C4-2B (cell line): ENCODE measurements around the gene MED13.
"Not testable (repeated sequence)": the region's sequence is repeated elsewhere in the genome, so short reads cannot be mapped to it uniquely, and the experiment has no call there.

Source experiments
- H3K27ac ChIP-seq: fragments of 450-650 bp; 2 replicates; pipeline ENCODE4 v1.5.1; 2017
- ZFX ChIP-seq: fragments of 450-650 bp; IDR thresholded peaks from 2 replicates; pipeline ENCODE4 v1.6.1; 2017
- TF ChIP-seq, protein P1 (sequence below): fragments of 450-650 bp; conservative IDR thresholded peaks from 2 replicates; pipeline ENCODE4 v1.5.1; 2017; ENCODE audit warnings: mild to moderate bottlenecking

MED13 gene

DNA sequence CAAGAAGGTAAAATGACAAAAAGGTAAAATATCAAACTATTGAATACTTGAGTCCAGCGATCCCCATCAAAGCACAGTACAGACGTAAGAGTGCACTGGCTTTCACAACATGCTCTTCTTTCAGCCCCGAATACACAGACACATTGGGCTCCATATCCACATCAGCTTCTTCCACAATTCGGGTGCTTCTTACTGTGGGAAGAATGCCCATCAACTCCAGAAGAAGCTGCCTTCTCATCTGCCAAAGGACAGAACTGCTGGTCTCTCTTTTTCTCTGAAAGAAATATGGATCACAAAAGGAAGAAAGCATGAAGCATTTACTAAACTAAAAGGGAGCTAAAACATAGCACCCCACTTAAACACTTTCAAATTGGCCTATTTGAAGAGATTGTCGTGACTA lies 157.7 kb downstream of the MED13 start:
- no peak overlapping the region for H3K27ac ChIP-seq
- TF ChIP-seq ZFX, result no peak
- TF ChIP-seq, protein P1, sequence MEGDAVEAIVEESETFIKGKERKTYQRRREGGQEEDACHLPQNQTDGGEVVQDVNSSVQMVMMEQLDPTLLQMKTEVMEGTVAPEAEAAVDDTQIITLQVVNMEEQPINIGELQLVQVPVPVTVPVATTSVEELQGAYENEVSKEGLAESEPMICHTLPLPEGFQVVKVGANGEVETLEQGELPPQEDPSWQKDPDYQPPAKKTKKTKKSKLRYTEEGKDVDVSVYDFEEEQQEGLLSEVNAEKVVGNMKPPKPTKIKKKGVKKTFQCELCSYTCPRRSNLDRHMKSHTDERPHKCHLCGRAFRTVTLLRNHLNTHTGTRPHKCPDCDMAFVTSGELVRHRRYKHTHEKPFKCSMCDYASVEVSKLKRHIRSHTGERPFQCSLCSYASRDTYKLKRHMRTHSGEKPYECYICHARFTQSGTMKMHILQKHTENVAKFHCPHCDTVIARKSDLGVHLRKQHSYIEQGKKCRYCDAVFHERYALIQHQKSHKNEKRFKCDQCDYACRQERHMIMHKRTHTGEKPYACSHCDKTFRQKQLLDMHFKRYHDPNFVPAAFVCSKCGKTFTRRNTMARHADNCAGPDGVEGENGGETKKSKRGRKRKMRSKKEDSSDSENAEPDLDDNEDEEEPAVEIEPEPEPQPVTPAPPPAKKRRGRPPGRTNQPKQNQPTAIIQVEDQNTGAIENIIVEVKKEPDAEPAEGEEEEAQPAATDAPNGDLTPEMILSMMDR, result no peak

DNA sequence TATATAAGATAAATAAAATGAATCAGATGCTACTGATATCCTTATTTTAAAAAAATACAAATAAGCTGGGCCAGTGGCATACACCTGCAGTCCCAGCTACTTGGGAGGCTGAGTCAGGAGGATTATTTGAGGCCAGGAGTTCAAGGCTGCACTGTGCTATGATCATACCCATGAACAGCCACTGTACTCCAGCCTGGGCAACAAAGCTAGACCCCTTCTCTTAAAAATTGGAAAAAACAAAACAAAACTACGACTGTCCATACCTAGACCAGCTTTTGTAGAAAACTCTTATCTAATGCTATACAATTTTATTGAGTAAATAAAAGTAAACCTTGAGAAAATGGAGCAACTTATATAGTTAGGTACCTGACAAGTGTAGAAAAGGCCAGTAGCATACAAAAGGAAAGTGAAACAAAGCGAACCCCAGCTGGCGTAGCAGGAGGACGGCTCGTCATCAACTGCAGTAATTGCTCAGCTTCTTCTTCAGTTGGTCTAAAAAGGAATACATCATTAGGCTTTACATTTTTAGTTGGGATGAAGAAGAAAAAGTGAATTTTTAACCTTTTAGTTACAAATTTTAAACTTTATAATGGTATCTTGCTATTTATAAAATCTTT lies 160.9 kb downstream of the MED13 start:
- no peak overlapping the region for H3K27ac ChIP-seq
- TF ChIP-seq ZFX, result no peak
- TF ChIP-seq, protein P1, result no peak

DNA sequence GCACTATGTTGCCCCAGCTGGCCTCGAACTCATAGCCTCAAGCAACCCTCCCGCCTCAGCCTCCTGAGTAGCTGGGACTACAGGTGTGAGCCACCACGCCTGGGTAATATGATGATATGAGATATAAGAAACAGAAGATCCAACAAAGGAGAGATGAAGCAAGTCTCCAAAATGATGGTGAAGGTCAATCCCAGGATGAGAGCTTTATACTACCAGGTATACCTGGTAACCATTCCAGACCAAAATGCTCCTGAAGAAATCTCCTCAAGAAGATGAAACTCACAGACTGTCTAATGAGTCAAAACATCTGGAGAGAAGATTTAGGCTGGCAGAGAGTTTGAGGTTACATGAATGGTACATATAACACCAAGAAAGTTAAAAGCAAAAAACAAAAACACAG lies 161.8 kb downstream of the MED13 start:
- TF ChIP-seq ZFX, result no peak
- TF ChIP-seq, protein P1, result no peak
- H3K27ac ChIP-seq, result no peak overlapping the region

DNA sequence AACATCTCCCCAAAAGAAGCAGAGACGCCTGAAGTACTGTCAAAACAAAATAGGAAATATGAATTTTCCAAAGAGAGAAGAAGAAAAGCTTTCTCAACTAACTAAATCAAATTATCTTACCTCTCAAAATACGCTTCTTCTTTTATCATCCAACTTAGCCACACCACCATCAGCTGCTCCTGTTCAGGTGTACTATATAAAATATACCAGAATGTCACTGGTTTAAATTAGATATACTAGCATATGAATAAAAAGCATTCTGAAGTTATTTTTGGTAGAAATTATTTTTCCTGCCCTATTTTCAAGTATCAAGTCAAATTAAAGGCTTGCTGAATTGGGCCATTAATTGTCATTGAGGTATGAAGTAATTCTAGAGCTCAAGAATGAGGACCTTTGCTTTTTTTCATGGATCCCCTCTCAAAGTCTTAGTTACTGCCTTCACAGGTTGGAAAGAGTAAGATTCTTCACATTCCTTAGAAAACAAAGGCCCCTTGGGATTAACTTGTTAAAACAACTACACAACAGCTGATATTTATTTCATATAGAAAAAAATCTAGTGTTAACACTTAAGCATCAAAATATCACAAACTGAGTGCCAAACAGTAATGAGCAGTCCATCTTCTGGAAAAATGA lies 167.4 kb downstream of the MED13 start:
- TF ChIP-seq, protein P1, result no peak
- no peak for TF ChIP-seq ZFX
- H3K27ac ChIP-seq, result no peak overlapping the region

DNA sequence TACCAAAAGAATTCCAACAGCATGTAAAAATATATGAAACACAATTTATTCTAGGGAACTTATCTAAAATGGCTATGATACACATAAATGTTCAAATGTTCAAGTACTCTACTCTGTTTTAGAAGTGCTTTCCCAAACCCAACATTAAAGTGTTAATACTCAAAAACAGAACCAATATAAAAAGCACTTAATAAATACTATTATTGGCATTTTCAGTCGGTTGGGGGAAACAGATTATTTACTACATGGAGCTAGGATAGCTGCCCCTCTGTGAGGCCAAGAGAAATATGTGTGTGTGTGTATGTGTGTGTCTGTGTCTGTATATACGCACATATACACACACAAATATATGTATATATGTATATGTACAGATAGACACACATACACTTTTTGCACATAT lies 169.7 kb downstream of the MED13 start:
- TF ChIP-seq ZFX, result no peak
- TF ChIP-seq, protein P1, result no peak
- H3K27ac ChIP-seq, result no peak overlapping the region

DNA sequence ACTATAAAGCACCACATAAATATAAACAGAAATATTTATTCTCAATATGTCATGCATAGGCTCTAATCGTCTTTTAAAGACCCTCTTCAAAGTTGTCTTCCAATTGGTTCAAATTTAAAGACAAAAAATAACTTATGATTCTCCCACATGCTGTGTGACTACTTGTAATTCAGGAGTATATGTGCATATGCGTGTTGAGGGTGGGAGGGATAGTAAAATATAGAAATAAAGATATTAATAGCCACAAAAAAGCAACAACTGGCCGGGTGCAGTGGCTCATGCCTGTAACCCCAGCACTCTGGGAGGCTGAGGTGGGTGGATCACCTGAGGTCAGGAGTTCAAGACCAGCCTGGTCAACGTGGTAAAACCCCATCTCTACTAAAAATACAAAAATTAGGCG lies 170.8 kb downstream of the MED13 start:
- not testable (repeated sequence) for H3K27ac ChIP-seq
